ENCODE results near the gene ARID5A. TPM values are rescaled to one million over a fixed set of nuclear protein-coding genes. Genes with fewer than 3 reads are reported as not detected.

The ARID5A gene
- total and polyA plus RNA-seq, 10 of the 15 experiments (the other 5 are each of a cell fraction or from before 2014, with no cell fraction given) = 0.76 to 87.1 (median 37.6) TPM

DNA sequence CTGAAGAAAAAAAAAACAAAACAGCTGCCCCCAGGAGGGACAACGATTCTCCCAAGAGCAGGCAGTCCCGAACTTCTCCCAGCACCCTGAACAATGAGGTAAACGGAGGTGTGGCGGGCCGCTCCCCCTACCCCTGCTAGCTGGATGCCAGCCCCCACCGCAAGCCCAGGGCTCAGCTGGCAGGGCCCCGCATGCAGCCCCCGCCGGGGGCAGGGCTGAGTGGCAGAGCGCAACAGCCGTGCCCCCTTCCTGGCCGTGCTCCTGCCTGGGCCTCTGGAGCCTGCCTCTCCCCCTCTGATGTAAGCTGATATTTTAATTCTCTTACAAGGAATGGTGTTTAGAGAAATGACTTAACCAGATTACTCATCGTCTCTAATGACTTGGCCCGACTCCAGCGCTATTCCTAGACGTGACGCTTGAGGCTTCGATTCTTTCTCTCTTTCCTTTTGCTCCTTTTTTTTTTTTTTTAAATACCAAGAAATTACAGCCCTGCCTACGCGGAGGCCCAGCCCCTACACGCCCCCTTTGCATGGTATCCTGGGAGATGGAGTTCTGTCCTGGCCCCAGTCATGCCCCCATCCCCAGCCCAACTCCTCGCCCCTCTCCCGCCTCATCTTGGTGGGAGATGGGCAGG, 4.6 kb upstream of the ARID5A start (continued):
- TF ChIP-seq MAX (IDR thresholded peaks at IDR 0.05; ENCODE audit: low read depth, low read length) = no peak
- peak; percentile 84 for TF ChIP-seq SIX5 (IDR thresholded peaks at IDR 0.05; ENCODE audit: low read depth, low read length, severe bottlenecking)
- TF ChIP-seq, protein P1, sequence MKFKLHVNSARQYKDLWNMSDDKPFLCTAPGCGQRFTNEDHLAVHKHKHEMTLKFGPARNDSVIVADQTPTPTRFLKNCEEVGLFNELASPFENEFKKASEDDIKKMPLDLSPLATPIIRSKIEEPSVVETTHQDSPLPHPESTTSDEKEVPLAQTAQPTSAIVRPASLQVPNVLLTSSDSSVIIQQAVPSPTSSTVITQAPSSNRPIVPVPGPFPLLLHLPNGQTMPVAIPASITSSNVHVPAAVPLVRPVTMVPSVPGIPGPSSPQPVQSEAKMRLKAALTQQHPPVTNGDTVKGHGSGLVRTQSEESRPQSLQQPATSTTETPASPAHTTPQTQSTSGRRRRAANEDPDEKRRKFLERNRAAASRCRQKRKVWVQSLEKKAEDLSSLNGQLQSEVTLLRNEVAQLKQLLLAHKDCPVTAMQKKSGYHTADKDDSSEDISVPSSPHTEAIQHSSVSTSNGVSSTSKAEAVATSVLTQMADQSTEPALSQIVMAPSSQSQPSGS (IDR thresholded peaks at IDR 0.05; ENCODE audit: low read length) = peak; percentile 96
- TF ChIP-seq CHD1 (IDR thresholded peaks at IDR 0.05; ENCODE audit: low read depth, low read length) = no peak
- no peak for TF ChIP-seq ZBTB11 (CRISPR knock-in tag; IDR thresholded peaks at IDR 0.05)
- TF ChIP-seq NBN (IDR thresholded peaks at IDR 0.05) = peak; percentile 90
- TF ChIP-seq GATAD2B (conservative IDR thresholded peaks at IDR 0.05; ENCODE audit: low read depth) = no peak
- TF ChIP-seq BACH1 (IDR thresholded peaks at IDR 0.05; ENCODE audit: borderline replicate concordance) = 0 out of 2 replicates have a peak, but pooled peaks have one; percentile 17
- no peak for TF ChIP-seq RELA (IDR thresholded peaks at IDR 0.05; ENCODE audit: borderline replicate concordance, partially characterized antibody)
- no peak for TF ChIP-seq PML (IDR thresholded peaks at IDR 0.05; ENCODE audit: low read length)
- TF ChIP-seq SREBF1 (IDR thresholded peaks at IDR 0.05; ENCODE audit: low read length) = no peak
- TF ChIP-seq KAT2A (conservative IDR thresholded peaks at IDR 0.05; ENCODE audit: control insufficient read depth, low read depth, low read length) = no peak
- no peak for TF ChIP-seq LARP7 (IDR thresholded peaks at IDR 0.05)
- TF ChIP-seq ZNF384 (IDR thresholded peaks at IDR 0.05; ENCODE audit: borderline replicate concordance, low read depth, low read length) = peak; percentile 98
- peak; percentile 59 for TF ChIP-seq SKIL (IDR thresholded peaks at IDR 0.05; ENCODE audit: low read depth, poor library complexity, severe bottlenecking)
- TF ChIP-seq SMARCA5 (IDR thresholded peaks at IDR 0.05) = peak; percentile 72
- TF ChIP-seq CREM (IDR thresholded peaks at IDR 0.05; ENCODE audit: low read depth) = peak; percentile 93
- TF ChIP-seq GABPA (IDR thresholded peaks at IDR 0.05; ENCODE audit: low read depth) = peak; percentile 59; the same call in 1 of the 2 replicates
- peak; percentile 89 for TF ChIP-seq HCFC1 (IDR thresholded peaks at IDR 0.05; ENCODE audit: low read length)
- peak; percentile 53; the same call in 1 of the 2 replicates for TF ChIP-seq JUND (IDR thresholded peaks at IDR 0.05; ENCODE audit: low read depth, low read length)
- TF ChIP-seq MTA2 (IDR thresholded peaks at IDR 0.05; ENCODE audit: low read depth) = peak; percentile 84
- peak; percentile 91; the same call in 1 of the 2 replicates for TF ChIP-seq NFIC (IDR thresholded peaks at IDR 0.05; ENCODE audit: low read depth, low read length)
- TF ChIP-seq SMAD1 (IDR thresholded peaks at IDR 0.05; ENCODE audit: low read depth, partially characterized antibody) = peak; percentile 94
- no peak for TF ChIP-seq RCOR1 (conservative IDR thresholded peaks at IDR 0.05; ENCODE audit: low read depth, low read length)

Measured in GM12878 (cell line).